ENCODE measurements around the gene PHTF1. TPM values are rescaled to one million over a fixed set of nuclear protein-coding genes. Genes with fewer than 3 reads are reported as not detected.

PHTF1 gene
- total RNA-seq, 3 donors from 2014 or later = 13.8 to 18.4 (median 16.4) TPM

- Histone ChIP-seq H3K27ac (no peak overlapping the region), H3K4me3 (no peak overlapping the region), H3K36me3 (no peaks in the 10 kb centered on the region), H3K9me3 (no peaks in the 10 kb centered on the region), H3K4me1 (peaks cover 0 to 8% of the 10 kb centered on the region in 2 donors), H3K27me3 (no peaks in the 10 kb centered on the region)
- intact Hi-C loops (cut with DNase I; ENCODE audit: low total_unique reads) = no loop called here
- TF ChIP-seq CTCF (IDR thresholded peaks at IDR 0.05) (no peak), POLR2A (IDR thresholded peaks at IDR 0.05) (no peak), POLR2AphosphoS5 (IDR thresholded peaks at IDR 0.05) (no peak)
- no peak for DNase-seq (ENCODE audit: low spot score in 2 of 2)
These were observed 20.3 kb upstream of the PHTF1 start for GRCh38 chr1:113779542-113779941.

- intact Hi-C loops (cut with DNase I; ENCODE audit: low total_unique reads) = no loop called here
- no peak overlapping the region for H3K27ac ChIP-seq
- H3K4me1 ChIP-seq = peaks cover 0 to 2% of the 10 kb centered on the region in 2 donors
- H3K4me3 ChIP-seq = no peak overlapping the region
- H3K27me3 ChIP-seq = no peaks in the 10 kb centered on the region
- H3K9me3 ChIP-seq = no peaks in the 10 kb centered on the region
- TF ChIP-seq POLR2A (IDR thresholded peaks at IDR 0.05) = no peak
- no peak for TF ChIP-seq POLR2AphosphoS5 (IDR thresholded peaks at IDR 0.05)
- no peak for TF ChIP-seq CTCF (IDR thresholded peaks at IDR 0.05)
- no peaks in the 10 kb centered on the region for H3K36me3 ChIP-seq
- no peak for DNase-seq (ENCODE audit: low spot score in 2 of 2)
These were observed 18.3 kb upstream of the PHTF1 start for GRCh38 chr1:113777561-113777960.

GRCh38 chr1:113770031-113770430 lies 10.7 kb upstream of the PHTF1 start:
- no peak overlapping the region for H3K27ac ChIP-seq
- DNase-seq (ENCODE audit: low spot score in 2 of 2) = no peak
- H3K9me3 ChIP-seq = no peaks in the 10 kb centered on the region
- H3K4me3 ChIP-seq = no peak overlapping the region
- intact Hi-C loops (cut with DNase I; ENCODE audit: low total_unique reads) = no loop called here
- no peak for TF ChIP-seq CTCF (IDR thresholded peaks at IDR 0.05)
- no peak for TF ChIP-seq POLR2AphosphoS5 (IDR thresholded peaks at IDR 0.05)
- TF ChIP-seq POLR2A (IDR thresholded peaks at IDR 0.05) = no peak
- H3K36me3 ChIP-seq = no peaks in the 10 kb centered on the region
- no peaks in the 10 kb centered on the region for H3K4me1 ChIP-seq
- H3K27me3 ChIP-seq = no peaks in the 10 kb centered on the region

- Histone ChIP-seq H3K27me3 (no peaks in the 10 kb centered on the region), H3K27ac (no peak overlapping the region), H3K36me3 (no peaks in the 10 kb centered on the region), H3K4me3 (no peak overlapping the region), H3K9me3 (no peaks in the 10 kb centered on the region), H3K4me1 (no peaks in the 10 kb centered on the region)
- DNase-seq (ENCODE audit: low spot score in 2 of 2) = no peak
- no peak for TF ChIP-seq CTCF (IDR thresholded peaks at IDR 0.05)
- TF ChIP-seq POLR2AphosphoS5 (IDR thresholded peaks at IDR 0.05) = no peak
- TF ChIP-seq POLR2A (IDR thresholded peaks at IDR 0.05) = no peak
- intact Hi-C loops (cut with DNase I; ENCODE audit: low total_unique reads) = no loop called here
These were observed 10.3 kb upstream of the PHTF1 start for GRCh38 chr1:113769601-113769970.

- H3K36me3 ChIP-seq = no peaks in the 10 kb centered on the region
- H3K9me3 ChIP-seq = no peaks in the 10 kb centered on the region
- no peaks in the 10 kb centered on the region for H3K27me3 ChIP-seq
- no peak for DNase-seq (ENCODE audit: low spot score in 2 of 2)
- intact Hi-C loops (cut with DNase I; ENCODE audit: low total_unique reads) = no loop called here
- TF ChIP-seq POLR2AphosphoS5 (IDR thresholded peaks at IDR 0.05) (no peak), POLR2A (IDR thresholded peaks at IDR 0.05) (no peak), CTCF (IDR thresholded peaks at IDR 0.05) (no peak)
- H3K27ac ChIP-seq = no peak overlapping the region
- H3K4me1 ChIP-seq = no peaks in the 10 kb centered on the region
- H3K4me3 ChIP-seq = no peak overlapping the region
These were observed 9.8 kb upstream of the PHTF1 start for GRCh38 chr1:113768916-113769600.
